GM18868 (cell line): Measurements from ENCODE around the gene DYRK1A.

Source experiments
- ATAC-seq: cut with Tn5 transposase; IDR thresholded peaks from one replicate; pipeline ENCODE4 v1.9.1; 2021; ENCODE audit warnings: mild to moderate bottlenecking, moderate library complexity; ENCODE audit not compliant: unreplicated experiment

Gene DYRK1A

GRCh38 chr21:37384416-37384815, 17.8 kb downstream of the DYRK1A start:
- ATAC-seq, result no peak

GRCh38 chr21:37385179-37385765, 18.7 kb downstream of the DYRK1A start:
- no peak for ATAC-seq

GRCh38 chr21:37386151-37386550, 19.6 kb downstream of the DYRK1A start:
- ATAC-seq, result no peak

- ATAC-seq, result no peak
Measured at GRCh38 chr21:37389456-37389855, 22.9 kb downstream of the DYRK1A start.

- ATAC-seq, result no peak
Measured at GRCh38 chr21:37391666-37392065, 25.1 kb downstream of the DYRK1A start.

- no peak for ATAC-seq
Measured at GRCh38 chr21:37392441-37392840, 25.9 kb downstream of the DYRK1A start.

- ATAC-seq, result no peak
Measured at GRCh38 chr21:37393030-37393429, 26.5 kb downstream of the DYRK1A start.

- ATAC-seq, result no peak
Measured at GRCh38 chr21:37393786-37394185, 27.2 kb downstream of the DYRK1A start.

- ATAC-seq, result no peak
Measured at GRCh38 chr21:37395961-37396360, 29.4 kb downstream of the DYRK1A start.

- no peak for ATAC-seq
Measured at GRCh38 chr21:37396855-37397254, 30.3 kb downstream of the DYRK1A start.

- ATAC-seq, result no peak
Measured at GRCh38 chr21:37398697-37399096, 32.1 kb downstream of the DYRK1A start.

GRCh38 chr21:37402251-37402867, 35.8 kb downstream of the DYRK1A start:
- no peak for ATAC-seq

- ATAC-seq, result no peak
Measured at GRCh38 chr21:37405629-37406028, 39.1 kb downstream of the DYRK1A start.

- ATAC-seq, result peak; percentile 68
Measured at GRCh38 chr21:37407719-37408420, 41.3 kb downstream of the DYRK1A start.

- peak; percentile 25 for ATAC-seq
Measured at GRCh38 chr21:37408464-37409193, 42.1 kb downstream of the DYRK1A start.

- ATAC-seq, result no peak
Measured at GRCh38 chr21:37410639-37411038, 44.1 kb downstream of the DYRK1A start.

GRCh38 chr21:37412603-37413360, 46.2 kb downstream of the DYRK1A start:
- ATAC-seq, result no peak

GRCh38 chr21:37413553-37414291, 47.1 kb downstream of the DYRK1A start:
- no peak for ATAC-seq

- peak; percentile 35 for ATAC-seq
Measured at GRCh38 chr21:37414292-37415253, 48.0 kb downstream of the DYRK1A start.
